GM18511 (cell line): ENCODE data around the gene HOXA2.
A peak's percentile ranks its signal among the peaks of the same experiment; 100 is the strongest.

Experiments used
- ATAC-seq: cut with Tn5 transposase; IDR thresholded peaks from one replicate; pipeline ENCODE4 v1.9.1; 2021; ENCODE audit warnings: mild to moderate bottlenecking, moderate library complexity; ENCODE audit not compliant: unreplicated experiment

HOXA2 gene

GRCh38 chr7:27102581-27103442 lies at the start of gene HOXA2:
HOXA2 (minus strand) TSS chr7:27102683; CDS start chr7:27102500, 183 bp downstream.
- no peak for ATAC-seq

- no peak for ATAC-seq
These were observed 49.0 kb upstream of the HOXA2 start for GRCh38 chr7:27151341-27151930.

GRCh38 chr7:27150568-27151340 lies 48.3 kb upstream of the HOXA2 start:
- ATAC-seq, result peak; percentile 82

GRCh38 chr7:27149842-27150567 lies 47.5 kb upstream of the HOXA2 start:
- ATAC-seq, result peak; percentile 11

- ATAC-seq, result no peak
These were observed 46.5 kb upstream of the HOXA2 start for GRCh38 chr7:27148756-27149641.

- ATAC-seq, result no peak
These were observed 45.7 kb upstream of the HOXA2 start for GRCh38 chr7:27148031-27148755.

- ATAC-seq, result no peak
These were observed 44.9 kb upstream of the HOXA2 start, which contains the start of gene HOXA6 for GRCh38 chr7:27147199-27148030. HOXA6 (minus strand) TSS chr7:27147774; CDS start chr7:27147749, 25 bp downstream.

GRCh38 chr7:27146491-27147198 lies 44.2 kb upstream of the HOXA2 start:
- no peak for ATAC-seq

GRCh38 chr7:27145914-27146412 lies 43.5 kb upstream of the HOXA2 start:
- no peak for ATAC-seq

GRCh38 chr7:27145165-27145913 lies 42.9 kb upstream of the HOXA2 start:
- no peak for ATAC-seq

GRCh38 chr7:27144781-27145164 lies 42.3 kb upstream of the HOXA2 start:
- no peak for ATAC-seq

GRCh38 chr7:27143950-27144780 lies 41.7 kb upstream of the HOXA2 start:
- ATAC-seq, result no peak

- ATAC-seq, result peak; percentile 71
These were observed 40.8 kb upstream of the HOXA2 start, which contains the start of gene HOXA5 for GRCh38 chr7:27143023-27143949. HOXA5 (minus strand) TSS chr7:27143681; CDS start chr7:27143607, 74 bp downstream.

GRCh38 chr7:27142580-27143022 lies 40.1 kb upstream of the HOXA2 start:
- ATAC-seq, result no peak
